SK-N-SH (cell line): Measurements from ENCODE around the gene UBR2.

Source experiments
- CHD2 ChIP-seq: fragments of 150-350 bp; IDR thresholded peaks from 2 replicates; pipeline ENCODE4 v1.6.1; 2018; ENCODE audit warnings: low read length; ENCODE audit not compliant: partially characterized antibody
- ELF1 ChIP-seq: IDR thresholded peaks from 2 replicates; pipeline ENCODE4 v1.4.0; 2012
- EP300 ChIP-seq, 2 experiments: IDR thresholded peaks; 2 replicates each; pipeline versions ENCODE4 v1.4.0 to v1.6.1; 2012; ENCODE audit warnings: borderline replicate concordance in 1 of 2, low read depth in 1 of 2, low read length in 1 of 2
- EZH2phosphoT487 ChIP-seq: fragments of 200-600 bp; sonication (generic); IDR thresholded peaks from 2 replicates; pipeline ENCODE4 v1.6.1; 2017; ENCODE audit warnings: low read depth, mixed run types, mild to moderate bottlenecking, antibody characterized with exemption, moderate library complexity, borderline replicate concordance
- GATA2 ChIP-seq: sonication (generic); formaldehyde crosslinking; IDR thresholded peaks from 2 replicates; pipeline ENCODE4 v1.5.0; 2020; ENCODE audit warnings: mild to moderate bottlenecking, missing genetic modification reagents
- NFIC ChIP-seq: IDR thresholded peaks from 2 replicates; pipeline ENCODE4 v1.4.0; 2012; ENCODE audit warnings: borderline replicate concordance
- POLR2AphosphoS5 ChIP-seq: IDR thresholded peaks from 2 replicates; pipeline ENCODE4 v1.6.1; 2012; ENCODE audit warnings: low read depth, low read length
- TAF1 ChIP-seq: IDR thresholded peaks from 2 replicates; pipeline ENCODE4 v1.6.1; 2012; ENCODE audit warnings: low read depth, mild to moderate bottlenecking, low read length, moderate library complexity, borderline replicate concordance
- YY1 ChIP-seq: IDR thresholded peaks from 2 replicates; pipeline ENCODE4 v1.4.0; 2012; ENCODE audit warnings: low read depth, mild to moderate bottlenecking
- TF ChIP-seq, protein P1 (sequence below): fragments of 200-600 bp; sonication (generic); IDR thresholded peaks from 2 replicates; pipeline ENCODE4 v1.6.1; 2017; ENCODE audit warnings: antibody characterized with exemption, mild to moderate bottlenecking, moderate library complexity

GRCh38 chr6:42726485-42727086 is 162.8 kb downstream of the UBR2 start:
- TF ChIP-seq, protein P1, sequence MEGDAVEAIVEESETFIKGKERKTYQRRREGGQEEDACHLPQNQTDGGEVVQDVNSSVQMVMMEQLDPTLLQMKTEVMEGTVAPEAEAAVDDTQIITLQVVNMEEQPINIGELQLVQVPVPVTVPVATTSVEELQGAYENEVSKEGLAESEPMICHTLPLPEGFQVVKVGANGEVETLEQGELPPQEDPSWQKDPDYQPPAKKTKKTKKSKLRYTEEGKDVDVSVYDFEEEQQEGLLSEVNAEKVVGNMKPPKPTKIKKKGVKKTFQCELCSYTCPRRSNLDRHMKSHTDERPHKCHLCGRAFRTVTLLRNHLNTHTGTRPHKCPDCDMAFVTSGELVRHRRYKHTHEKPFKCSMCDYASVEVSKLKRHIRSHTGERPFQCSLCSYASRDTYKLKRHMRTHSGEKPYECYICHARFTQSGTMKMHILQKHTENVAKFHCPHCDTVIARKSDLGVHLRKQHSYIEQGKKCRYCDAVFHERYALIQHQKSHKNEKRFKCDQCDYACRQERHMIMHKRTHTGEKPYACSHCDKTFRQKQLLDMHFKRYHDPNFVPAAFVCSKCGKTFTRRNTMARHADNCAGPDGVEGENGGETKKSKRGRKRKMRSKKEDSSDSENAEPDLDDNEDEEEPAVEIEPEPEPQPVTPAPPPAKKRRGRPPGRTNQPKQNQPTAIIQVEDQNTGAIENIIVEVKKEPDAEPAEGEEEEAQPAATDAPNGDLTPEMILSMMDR: peak; percentile 92
- TF ChIP-seq EZH2phosphoT487 (no peak), ELF1 (no peak), TAF1 (no peak), YY1 (no peak), NFIC (no peak), POLR2AphosphoS5 (no peak), GATA2 (no peak), EP300 (IDR thresholded peaks at IDR 0.05; ENCODE audit: borderline replicate concordance in 1 of 2, low read depth in 1 of 2, low read length in 1 of 2) (no peak), CHD2 (no peak)
